Medulla oblongata (tissue), 1 donor: Measurements from ENCODE around the gene SPRED3.
"Not testable (repeated sequence)": the region's sequence is repeated elsewhere in the genome, so short reads cannot be mapped to it uniquely, and the experiment has no call there.

Experiments
- DNase-seq: peaks from one replicate; pipeline ENCODE4 v3.0.0-alpha.2; 2015; ENCODE audit errors: extremely low spot score

The SPRED3 gene, protein sequence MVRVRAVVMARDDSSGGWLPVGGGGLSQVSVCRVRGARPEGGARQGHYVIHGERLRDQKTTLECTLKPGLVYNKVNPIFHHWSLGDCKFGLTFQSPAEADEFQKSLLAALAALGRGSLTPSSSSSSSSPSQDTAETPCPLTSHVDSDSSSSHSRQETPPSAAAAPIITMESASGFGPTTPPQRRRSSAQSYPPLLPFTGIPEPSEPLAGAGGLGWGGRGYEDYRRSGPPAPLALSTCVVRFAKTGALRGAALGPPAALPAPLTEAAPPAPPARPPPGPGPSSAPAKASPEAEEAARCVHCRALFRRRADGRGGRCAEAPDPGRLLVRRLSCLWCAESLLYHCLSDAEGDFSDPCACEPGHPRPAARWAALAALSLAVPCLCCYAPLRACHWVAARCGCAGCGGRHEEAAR

GRCh38 chr19:38388349-38389100 is at the start of gene SPRED3:
Gene SPRED3, plus strand, starts transcription at chr19:38388697. Its CDS starts 1,606 bp downstream, at chr19:38390303.
- DNase-seq: no peak

DNA sequence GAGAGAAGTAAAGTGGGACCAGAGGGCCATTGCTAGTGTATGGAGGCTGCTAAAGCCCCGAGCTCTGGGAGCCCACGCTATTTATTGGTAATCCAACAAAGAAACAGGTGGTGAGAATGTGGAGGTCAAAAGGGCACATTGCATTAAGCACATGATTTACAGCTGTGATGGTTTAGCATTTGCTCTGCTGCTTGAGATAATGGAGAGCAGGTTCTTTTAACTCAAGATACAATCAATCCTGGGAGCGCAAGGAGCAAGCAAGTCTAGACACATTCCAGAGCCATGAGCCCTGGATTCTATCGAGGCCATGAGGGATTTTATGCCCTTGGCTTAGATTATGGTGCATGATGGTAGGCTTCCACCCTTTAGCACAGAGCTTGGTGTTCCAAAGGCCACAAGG is 49.5 kb upstream of the SPRED3 start:
- DNase-seq: not testable (repeated sequence)

GRCh38 chr19:38340927-38341326 is 47.6 kb upstream of the SPRED3 start:
- DNase-seq: no peak

DNA sequence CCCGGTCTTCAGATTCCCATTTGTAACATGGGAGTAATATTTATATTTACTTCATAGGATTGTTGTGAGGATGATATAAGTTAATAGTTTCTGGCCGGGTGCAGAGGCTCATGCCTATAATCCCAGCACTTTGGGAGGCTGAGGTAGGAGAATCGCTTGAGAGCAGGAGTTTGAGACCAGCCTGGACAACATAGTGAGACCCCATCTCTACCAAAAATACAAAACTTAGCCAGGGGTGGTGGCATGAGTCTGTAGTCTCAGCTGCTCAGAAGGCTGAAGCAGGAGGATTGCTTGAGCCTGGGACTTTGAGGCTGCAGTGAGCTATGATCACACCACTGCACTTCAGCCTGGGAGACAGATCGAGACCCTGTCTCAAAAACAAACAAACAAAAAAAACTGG is 41.7 kb upstream of the SPRED3 start:
- no peak for DNase-seq

DNA sequence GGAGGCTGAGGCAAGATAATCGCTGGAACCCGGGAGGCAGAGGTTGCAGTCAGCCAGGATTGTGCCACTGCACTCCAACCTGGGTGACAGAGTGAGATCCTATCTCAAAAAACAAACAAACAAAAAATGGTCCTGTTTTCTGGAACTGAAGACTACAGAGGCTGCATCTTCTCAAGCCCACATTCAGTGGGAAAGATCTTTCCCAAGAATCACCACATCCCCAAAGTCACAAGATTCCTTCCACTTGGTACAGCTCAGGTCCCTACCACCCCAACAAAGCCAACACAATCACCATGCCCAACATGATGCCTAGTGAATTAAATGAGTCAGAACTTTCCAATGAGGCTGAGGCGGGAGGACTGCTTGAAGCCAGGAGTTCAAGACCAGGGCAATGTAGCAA is 37.6 kb upstream of the SPRED3 start:
- no peak for DNase-seq

DNA sequence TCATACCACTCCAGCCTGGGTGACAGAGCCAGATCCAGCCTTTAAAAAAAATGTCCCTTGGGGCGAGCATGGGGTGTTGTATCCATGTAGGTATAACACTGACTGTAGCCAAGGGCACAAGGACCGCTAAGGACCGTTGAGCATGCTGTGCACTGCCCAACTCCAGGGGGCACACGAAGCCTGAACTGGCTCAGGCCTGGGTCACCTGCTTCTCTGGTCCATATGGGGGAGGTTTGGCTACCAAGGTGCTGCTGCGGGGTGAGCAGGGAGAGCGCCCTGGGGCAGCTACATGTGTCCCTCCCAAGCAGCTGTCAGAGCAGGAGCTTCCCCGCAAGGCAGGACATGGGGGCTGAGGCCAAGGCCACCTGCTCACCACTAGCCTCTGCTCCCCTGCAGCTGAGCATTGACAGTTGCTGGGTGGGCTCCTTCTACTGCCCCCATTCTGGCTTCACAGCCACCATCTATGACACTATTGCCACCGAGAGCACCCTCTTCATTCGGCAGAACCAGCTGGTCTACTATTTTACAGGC is 36.6 kb upstream of the SPRED3 start:
- no peak for DNase-seq

DNA sequence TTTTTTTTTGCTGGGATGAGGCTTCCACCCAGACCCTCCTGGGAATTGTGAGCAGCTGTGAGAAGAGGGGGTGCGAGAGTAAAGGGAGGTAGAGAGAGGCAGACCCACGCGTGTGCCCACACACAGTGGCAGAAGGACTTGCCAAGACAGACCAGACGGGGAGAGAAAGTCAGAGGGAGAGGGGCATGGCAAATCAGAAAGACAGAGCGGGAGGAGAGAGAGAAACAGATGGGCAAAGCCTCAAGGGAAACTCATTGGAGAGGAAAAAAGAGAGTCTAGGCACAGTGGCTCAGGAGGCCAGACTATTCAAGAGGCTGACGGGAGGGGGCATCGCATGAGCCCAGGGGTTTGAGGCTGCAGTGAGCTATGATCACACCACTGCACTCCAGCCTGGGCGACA is 35.9 kb upstream of the SPRED3 start:
- DNase-seq: no peak

DNA sequence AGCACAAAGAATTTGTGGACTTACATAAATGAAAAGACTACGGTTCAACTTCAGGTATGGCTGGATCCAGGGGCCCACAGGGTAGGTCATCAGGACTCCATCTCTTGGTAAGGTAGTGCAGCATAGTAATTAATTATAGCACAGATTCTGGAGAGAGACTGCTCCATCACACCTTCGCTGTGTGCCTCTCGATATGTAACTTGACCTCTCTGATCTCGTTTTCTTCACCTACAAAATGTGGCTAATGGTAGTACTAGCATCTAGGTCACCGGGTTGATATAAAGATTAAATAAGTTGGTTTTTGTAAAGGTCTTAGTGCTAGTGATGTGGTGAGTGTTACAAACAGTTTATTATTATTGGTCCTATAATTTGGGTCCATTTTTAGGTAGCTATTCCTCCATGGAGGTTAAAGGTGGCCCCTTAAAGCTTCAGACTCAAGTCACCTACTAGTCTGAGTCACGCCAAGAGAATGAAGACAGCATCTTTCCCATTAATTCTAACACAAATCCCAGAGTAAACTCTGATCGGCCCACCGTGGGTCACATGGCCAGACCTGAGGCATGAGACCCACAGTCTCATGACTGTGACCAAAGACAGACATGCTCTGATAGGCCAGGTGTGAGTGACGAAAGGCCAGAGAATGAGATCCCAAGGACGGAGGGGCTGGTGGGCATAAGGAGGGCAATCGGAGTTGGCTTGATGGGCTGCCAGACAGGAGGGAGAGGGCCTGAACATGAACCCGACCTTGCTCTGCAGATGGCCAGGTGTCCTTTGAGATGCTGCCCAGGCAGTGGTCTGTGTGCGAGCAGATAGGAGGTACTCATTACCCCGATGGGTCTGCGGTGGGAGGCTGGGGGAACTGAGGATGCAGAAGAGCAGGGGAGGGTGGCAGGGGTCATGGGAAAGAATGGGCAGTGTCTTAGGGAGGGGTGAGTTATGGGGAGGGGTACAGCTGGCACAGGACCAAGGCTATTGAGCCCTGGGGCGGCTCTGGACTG is 32.5 kb upstream of the SPRED3 start:
- DNase-seq: no peak

DNA sequence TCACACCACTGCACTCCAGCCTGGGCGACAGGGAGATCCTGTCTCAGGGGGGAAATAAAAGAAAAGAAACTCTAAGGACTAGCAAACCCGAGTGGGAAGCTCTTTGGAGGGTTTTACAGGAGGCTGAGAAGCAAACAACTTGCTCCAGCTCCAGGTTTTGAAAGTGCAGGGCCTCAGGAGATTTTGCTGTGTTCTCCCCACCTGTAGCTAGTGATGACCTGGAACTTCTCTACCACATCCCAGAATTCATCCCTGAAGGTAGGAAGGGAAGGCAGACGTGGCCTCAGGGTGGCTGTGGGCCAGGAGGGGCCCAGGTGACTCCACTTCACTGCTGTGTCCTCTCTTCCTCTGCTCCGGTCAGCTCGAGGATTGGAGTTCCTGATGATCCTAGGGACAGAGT is 30.4 kb upstream of the SPRED3 start:
- no peak for DNase-seq

GRCh38 chr19:38359242-38360021 is 29.1 kb upstream of the SPRED3 start:
- DNase-seq: no peak

DNA sequence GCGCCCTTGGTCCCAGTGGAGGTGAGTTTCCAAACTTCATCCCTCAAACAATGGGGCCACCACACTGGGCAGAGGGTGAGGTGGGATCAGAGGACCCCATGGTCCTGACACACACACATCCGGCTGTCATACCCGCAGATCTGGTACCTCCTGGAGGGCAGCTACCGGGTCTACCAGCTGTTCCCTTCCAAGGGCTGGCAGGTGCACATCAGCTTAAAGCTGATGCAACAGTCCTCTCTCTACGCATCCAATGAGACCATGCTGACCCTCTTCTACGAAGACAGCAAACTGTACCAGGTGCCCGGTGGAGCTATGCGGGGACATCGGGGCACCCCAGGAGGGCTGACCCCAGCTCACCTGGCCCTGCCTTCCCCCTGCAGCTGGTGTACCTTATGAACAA is 28.1 kb upstream of the SPRED3 start:
- no peak for DNase-seq

GRCh38 chr19:38360839-38361631 is 27.5 kb upstream of the SPRED3 start:
- no peak for DNase-seq

DNA sequence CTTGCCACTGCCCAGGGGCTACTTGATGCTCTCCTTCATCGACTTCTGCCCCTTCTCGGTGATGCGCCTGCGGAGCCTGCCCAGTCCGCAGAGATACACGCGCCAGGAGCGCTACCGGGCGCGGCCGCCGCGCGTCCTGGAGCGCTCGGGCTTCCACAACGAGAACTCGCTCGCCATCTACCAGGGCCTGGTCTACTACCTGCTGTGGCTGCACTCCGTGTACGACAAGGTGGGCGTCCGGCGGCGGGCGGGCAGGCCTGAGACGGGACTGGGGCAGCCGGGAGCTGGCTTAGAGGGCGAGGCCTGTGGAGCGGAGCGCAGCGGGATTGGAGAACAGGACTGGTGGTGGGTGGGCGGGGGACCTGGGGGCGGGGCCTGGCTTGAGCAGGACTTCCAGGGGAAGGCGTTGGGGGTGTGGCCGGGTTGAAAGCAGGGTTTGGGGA is 26.8 kb upstream of the SPRED3 start:
- peak; percentile 45 for DNase-seq

- DNase-seq: peak; percentile 14
Observed at GRCh38 chr19:38362076-38362945, 26.2 kb upstream of the SPRED3 start.

GRCh38 chr19:38362946-38363688 is 25.4 kb upstream of the SPRED3 start:
- DNase-seq: not testable (repeated sequence)

DNA sequence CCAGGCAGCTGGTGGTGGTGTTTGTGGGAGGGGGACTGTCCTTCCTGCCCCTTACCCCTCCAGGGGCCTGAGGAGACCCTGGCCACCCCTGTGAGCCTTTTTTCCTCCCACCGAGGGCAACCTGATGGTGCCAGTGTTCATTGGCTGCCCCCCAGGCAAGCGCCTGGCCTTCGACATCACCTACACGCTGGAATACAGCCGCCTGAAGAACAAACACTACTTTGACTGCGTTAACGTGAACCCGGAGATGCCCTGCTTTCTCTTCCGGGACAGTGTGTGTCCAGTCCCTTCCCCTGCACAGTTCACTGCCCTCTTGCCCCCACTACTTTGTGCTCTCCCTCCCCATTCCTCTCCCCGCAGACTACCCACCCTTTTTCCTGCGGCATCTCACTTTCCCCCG is 21.5 kb upstream of the SPRED3 start:
- no peak for DNase-seq

- DNase-seq: no peak
Observed at GRCh38 chr19:38369584-38369983, 18.9 kb upstream of the SPRED3 start.

- no peak for DNase-seq
Observed at GRCh38 chr19:38370299-38370698, 18.2 kb upstream of the SPRED3 start.
